SK-N-SH (cell line): ENCODE measurements around the gene GCM1. TPM values are rescaled to one million over a fixed set of nuclear protein-coding genes. Genes with fewer than 3 reads are reported as not detected.

ENCODE experiments used
- CTCF ChIA-PET: fragments of 300-600, 350-600 bp; formaldehyde crosslinking; extraction: SDS; loops from one replicate; lab custom pipeline; 2021; lab: Yijun Ruan, JAX
- POLR2A ChIA-PET: fragments of 350-600 bp; sonication (Branson Sonifier 250); formaldehyde crosslinking; extraction: SDS; loops from one replicate; lab custom pipeline; 2020; ENCODE audit warnings: antibody characterized with exemption, inconsistent platforms; lab: Yijun Ruan, JAX
- DNase-seq: peaks from one replicate; pipeline ENCODE4 v3.0.0; 2012
- H2AFZ ChIP-seq: fragments of 200-600 bp; sonication (generic); 2 replicates; pipeline ENCODE4 v1.8.1; 2016; ENCODE audit warnings: antibody characterized with exemption, mild to moderate bottlenecking, low read depth
- H3F3A ChIP-seq: fragments of 200-600 bp; sonication (generic); replicated peaks from 2 replicates; pipeline ENCODE3; 2016; ENCODE audit warnings: antibody characterized with exemption, mild to moderate bottlenecking; ENCODE audit not compliant: insufficient read depth
- H3K27ac ChIP-seq, 2 experiments: fragments of 200-500 bp in 1 of 2; fragments of 200-600 bp in 1 of 2; sonication (Bioruptor generic) in 1 of 2; sonication (generic), shearing (Covaris generic) in 1 of 2; 2 replicates each; pipeline versions ENCODE4 v1.5.1 to v1.6.1; 2014 to 2016; ENCODE audit warnings: low read depth in 2 of 2, inconsistent platforms in 1 of 2, low read length in 1 of 2, mild to moderate bottlenecking in 1 of 2, mixed read lengths in 1 of 2
- H3K27me3 ChIP-seq: fragments of 200-600 bp; sonication (generic), shearing (Covaris generic); 2 replicates; pipeline ENCODE4 v1.6.1; 2016; ENCODE audit warnings: mixed run types; ENCODE audit not compliant: insufficient read depth
- H3K36me3 ChIP-seq, 2 experiments: fragments of 200-500 bp in 1 of 2; fragments of 200-600 bp in 1 of 2; sonication (Bioruptor generic) in 1 of 2; sonication (generic) in 1 of 2; replicated peaks in 1 of 2; 2 replicates each; pipeline versions ENCODE3 to v1.5.1; 2014 to 2016; ENCODE audit warnings: low read length in 1 of 2, mild to moderate bottlenecking in 1 of 2; ENCODE audit not compliant: insufficient read depth in 2 of 2, control insufficient read depth in 1 of 2
- H3K4me1 ChIP-seq, 2 experiments: fragments of 200-500 bp in 1 of 2; fragments of 200-600 bp in 1 of 2; sonication (Bioruptor generic) in 1 of 2; sonication (generic), shearing (Covaris generic) in 1 of 2; 2 replicates each; pipeline versions ENCODE4 v1.5.1 to v1.6.1; 2014 to 2016; ENCODE audit warnings: low read depth in 1 of 2, low read length in 1 of 2, mixed run types in 1 of 2; ENCODE audit not compliant: insufficient read depth in 2 of 2, control insufficient read depth in 1 of 2
- H3K4me2 ChIP-seq: fragments of 200-600 bp; sonication (generic), shearing (Covaris generic); 2 replicates; pipeline ENCODE4 v1.6.1; 2017; ENCODE audit warnings: mixed run types
- H3K4me3 ChIP-seq, 2 experiments: fragments of 200-500 bp in 1 of 2; fragments of 200-600 bp in 1 of 2; sonication (Bioruptor generic) in 1 of 2; sonication (generic), shearing (Covaris generic) in 1 of 2; 2 replicates each; pipeline versions ENCODE4 v1.5.1 to v1.8.1; 2014 to 2016; ENCODE audit warnings: low read depth in 2 of 2, inconsistent platforms in 1 of 2, low read length in 1 of 2, mild to moderate bottlenecking in 1 of 2, mixed read lengths in 1 of 2, moderate library complexity in 1 of 2
- H3K79me2 ChIP-seq: fragments of 200-600 bp; sonication (generic); 2 replicates; pipeline ENCODE4 v1.8.1; 2017; ENCODE audit warnings: mild to moderate bottlenecking; ENCODE audit not compliant: insufficient read depth
- H3K9ac ChIP-seq: fragments of 200-600 bp; sonication (generic); 2 replicates; pipeline ENCODE4 v1.6.1; 2017; ENCODE audit warnings: mixed run types
- H3K9me2 ChIP-seq: fragments of 200-600 bp; sonication (generic); 2 replicates; pipeline ENCODE4 v1.6.1; 2017; ENCODE audit warnings: mixed run types
- H3K9me3 ChIP-seq: fragments of 200-600 bp; sonication (generic); 2 replicates; pipeline ENCODE4 v1.6.1; 2017; ENCODE audit warnings: mixed run types, mild to moderate bottlenecking, moderate library complexity
- H4K20me1 ChIP-seq: fragments of 200-600 bp; sonication (generic); 2 replicates; pipeline ENCODE4 v1.6.1; 2017; ENCODE audit warnings: mild to moderate bottlenecking, mixed run types; ENCODE audit not compliant: insufficient read depth
- CHD2 ChIP-seq: fragments of 150-350 bp; IDR thresholded peaks from 2 replicates; pipeline ENCODE4 v1.6.1; 2018; ENCODE audit warnings: low read length; ENCODE audit not compliant: partially characterized antibody
- ELF1 ChIP-seq: IDR thresholded peaks from 2 replicates; pipeline ENCODE4 v1.4.0; 2012
- FOSL2 ChIP-seq: IDR thresholded peaks from 2 replicates; pipeline ENCODE4 v1.4.0; 2012; ENCODE audit warnings: low read depth, mild to moderate bottlenecking, moderate library complexity, borderline replicate concordance
- FOXM1 ChIP-seq: IDR thresholded peaks from 2 replicates; pipeline ENCODE4 v1.4.0; 2012; ENCODE audit warnings: low read depth, mild to moderate bottlenecking
- GABPA ChIP-seq: IDR thresholded peaks from 2 replicates; pipeline ENCODE4 v1.4.0; 2012; ENCODE audit warnings: low read depth, mild to moderate bottlenecking
- GATA2 ChIP-seq: sonication (generic); formaldehyde crosslinking; IDR thresholded peaks from 2 replicates; pipeline ENCODE4 v1.5.0; 2020; ENCODE audit warnings: mild to moderate bottlenecking, missing genetic modification reagents
- JUND ChIP-seq: IDR thresholded peaks from 2 replicates; pipeline ENCODE4 v1.4.0; 2012
- MEF2A ChIP-seq: IDR thresholded peaks from 2 replicates; pipeline ENCODE4 v1.4.0; 2012; ENCODE audit warnings: low read depth, borderline replicate concordance
- MXI1 ChIP-seq: IDR thresholded peaks from 2 replicates; pipeline ENCODE4 v1.6.1; 2012; ENCODE audit warnings: mild to moderate bottlenecking, low read depth, low read length, improper control_type of control experiment
- NRF1 ChIP-seq: IDR thresholded peaks from 2 replicates; pipeline ENCODE4 v1.6.1; 2012; ENCODE audit warnings: low read depth, mild to moderate bottlenecking, low read length
- RAD21 ChIP-seq: IDR thresholded peaks from 2 replicates; pipeline ENCODE4 v1.6.1; 2012; ENCODE audit warnings: mild to moderate bottlenecking, low read length
- RCOR1 ChIP-seq: fragments of 150-350 bp; IDR thresholded peaks from 2 replicates; pipeline ENCODE4 v1.6.1; 2017; ENCODE audit warnings: antibody characterized with exemption, low read length
- SIN3A ChIP-seq: IDR thresholded peaks from 2 replicates; pipeline ENCODE4 v1.6.1; 2012; ENCODE audit warnings: low read depth, mild to moderate bottlenecking, low read length, moderate library complexity, borderline replicate concordance
- SMC3 ChIP-seq: IDR thresholded peaks from 2 replicates; pipeline ENCODE4 v1.6.1; 2012; ENCODE audit warnings: low read depth, low read length, improper control_type of control experiment
- TEAD4 ChIP-seq: IDR thresholded peaks from 2 replicates; pipeline ENCODE4 v1.4.0; 2012; ENCODE audit warnings: mild to moderate bottlenecking, borderline replicate concordance; ENCODE audit not compliant: insufficient read depth
- WGBS: methylation state at CpG from one replicate; pipeline ENCODE4 v1.1.6; 2017; ENCODE audit warnings: low lambda C conversion rate; 5-methylcytosine and 5-hydroxymethylcytosine counted together
- polyA plus RNA-seq, 3 experiments: library from polyadenylated mRNA; depleted of rRNA; stranded (reverse); fragments of >200 nt; gene quantifications; 2 replicates each; pipeline ENCODE4 v1.2.3, GENCODE V29; 2012
- TF ChIP-seq, protein P1 (sequence below): IDR thresholded peaks from 2 replicates; pipeline ENCODE4 v1.4.0; 2012; ENCODE audit warnings: low read depth, borderline replicate concordance
- TF ChIP-seq, protein P2 (sequence below): IDR thresholded peaks from 2 replicates; pipeline ENCODE4 v1.6.1; 2012; ENCODE audit warnings: mild to moderate bottlenecking, low read depth, low read length, moderate library complexity
- TF ChIP-seq, protein P3 (sequence below): IDR thresholded peaks from 2 replicates; pipeline ENCODE4 v1.4.0; 2012; ENCODE audit warnings: low read depth
- TF ChIP-seq, protein P4 (sequence below): fragments of 200-600 bp; sonication (generic); IDR thresholded peaks from 2 replicates; pipeline ENCODE4 v1.6.1; 2017; ENCODE audit warnings: antibody characterized with exemption, mild to moderate bottlenecking, moderate library complexity

GCM1 gene
- polyA plus RNA-seq, 1 of the 3 experiments (the other 2 are of a cell fraction) = not detected

DNA sequence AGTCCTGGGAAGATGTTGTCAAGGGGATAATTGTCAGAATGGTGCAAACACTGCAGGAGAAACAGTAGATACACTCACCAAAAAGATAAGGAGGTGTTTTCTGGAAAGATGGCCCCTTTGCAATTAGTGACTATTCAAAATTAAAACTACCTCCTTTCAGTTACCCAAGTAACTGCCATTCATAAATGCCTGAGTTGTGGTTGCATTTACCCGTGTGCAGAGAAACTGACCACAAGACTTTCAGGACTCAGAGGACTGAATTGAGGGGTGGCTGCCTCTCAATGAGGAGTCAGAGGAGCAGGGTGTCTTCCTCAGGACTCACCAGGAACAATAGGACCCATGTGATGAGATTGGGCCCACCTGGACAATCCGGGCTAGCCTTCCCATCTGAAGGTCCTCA, 39.0 kb downstream of the GCM1 start:
- no peaks in the 10 kb centered on the region for H3K36me3 ChIP-seq
- no peak overlapping the region for H3K4me2 ChIP-seq
- no peak overlapping the region for H2AFZ ChIP-seq
- TF ChIP-seq SMC3 (no peak), CHD2 (no peak), FOSL2 (no peak), SIN3A (no peak), NRF1 (no peak), GATA2 (CRISPR knock-in tag) (no peak), ELF1 (no peak), RAD21 (no peak), GABPA (no peak), RCOR1 (no peak), TEAD4 (no peak), FOXM1 (no peak)
- TF ChIP-seq, protein P1, sequence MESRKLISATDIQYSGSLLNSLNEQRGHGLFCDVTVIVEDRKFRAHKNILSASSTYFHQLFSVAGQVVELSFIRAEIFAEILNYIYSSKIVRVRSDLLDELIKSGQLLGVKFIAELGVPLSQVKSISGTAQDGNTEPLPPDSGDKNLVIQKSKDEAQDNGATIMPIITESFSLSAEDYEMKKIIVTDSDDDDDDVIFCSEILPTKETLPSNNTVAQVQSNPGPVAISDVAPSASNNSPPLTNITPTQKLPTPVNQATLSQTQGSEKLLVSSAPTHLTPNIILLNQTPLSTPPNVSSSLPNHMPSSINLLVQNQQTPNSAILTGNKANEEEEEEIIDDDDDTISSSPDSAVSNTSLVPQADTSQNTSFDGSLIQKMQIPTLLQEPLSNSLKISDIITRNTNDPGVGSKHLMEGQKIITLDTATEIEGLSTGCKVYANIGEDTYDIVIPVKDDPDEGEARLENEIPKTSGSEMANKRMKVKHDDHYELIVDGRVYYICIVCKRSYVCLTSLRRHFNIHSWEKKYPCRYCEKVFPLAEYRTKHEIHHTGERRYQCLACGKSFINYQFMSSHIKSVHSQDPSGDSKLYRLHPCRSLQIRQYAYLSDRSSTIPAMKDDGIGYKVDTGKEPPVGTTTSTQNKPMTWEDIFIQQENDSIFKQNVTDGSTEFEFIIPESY = no peak
- H3K9ac ChIP-seq = no peak overlapping the region
- DNase-seq = no peak
- POLR2A ChIA-PET = no interaction called here
- no peaks in the 10 kb centered on the region for H3K27me3 ChIP-seq
- H3K27ac ChIP-seq = no peak overlapping the region
- no peaks in the 10 kb centered on the region for H3F3A ChIP-seq
- H4K20me1 ChIP-seq = no peaks in the 10 kb centered on the region
- H3K4me1 ChIP-seq = no peaks in the 10 kb centered on the region
- 63% methylated on average over 1 of the region's 2 CpGs for WGBS
- H3K79me2 ChIP-seq = no peaks in the 10 kb centered on the region
- no peaks in the 10 kb centered on the region for H3K9me2 ChIP-seq
- H3K4me3 ChIP-seq = no peak overlapping the region
- CTCF ChIA-PET = interaction anchor here (1.6 kb wide), 1 partner anchor 63 kb away, joined by 3 read pairs; no protein-coding TSS in a partner anchor
- no peaks in the 10 kb centered on the region for H3K9me3 ChIP-seq

DNA sequence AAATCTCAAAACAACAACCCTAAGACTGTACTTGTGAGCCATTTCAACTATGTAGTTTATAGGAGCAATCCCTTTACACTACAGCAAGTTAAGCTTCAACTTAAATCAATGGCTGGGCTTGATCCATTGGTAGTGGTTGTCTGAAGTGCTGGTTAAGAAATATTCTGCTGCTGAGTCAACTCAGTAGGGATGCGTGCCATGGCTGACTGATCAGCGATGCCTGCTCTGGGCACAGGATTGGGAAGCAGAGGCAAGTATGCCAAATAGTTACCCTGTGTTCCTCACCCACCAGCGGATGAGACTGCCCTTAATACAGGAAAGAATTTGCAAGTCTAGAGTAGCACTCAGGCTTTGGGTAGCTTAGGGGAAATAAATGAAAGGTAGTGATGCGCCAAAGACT, 41.5 kb downstream of the GCM1 start:
- Histone ChIP-seq H3K36me3 (peaks cover 1 to 11% of the 10 kb centered on the region in 2 experiments), H3K79me2 (no peaks in the 10 kb centered on the region), H3K4me2 (no peak overlapping the region), H3K27me3 (no peaks in the 10 kb centered on the region), H3K9me2 (no peaks in the 10 kb centered on the region), H3K9ac (no peak overlapping the region), H3K4me3 (no peak overlapping the region), H3K9me3 (no peaks in the 10 kb centered on the region), H3K4me1 (no peaks in the 10 kb centered on the region), H3F3A (no peaks in the 10 kb centered on the region), H4K20me1 (no peaks in the 10 kb centered on the region), H2AFZ (no peak overlapping the region), H3K27ac (no peak overlapping the region)
- DNase-seq = no peak
- no peak for TF ChIP-seq CHD2
- TF ChIP-seq, protein P2, sequence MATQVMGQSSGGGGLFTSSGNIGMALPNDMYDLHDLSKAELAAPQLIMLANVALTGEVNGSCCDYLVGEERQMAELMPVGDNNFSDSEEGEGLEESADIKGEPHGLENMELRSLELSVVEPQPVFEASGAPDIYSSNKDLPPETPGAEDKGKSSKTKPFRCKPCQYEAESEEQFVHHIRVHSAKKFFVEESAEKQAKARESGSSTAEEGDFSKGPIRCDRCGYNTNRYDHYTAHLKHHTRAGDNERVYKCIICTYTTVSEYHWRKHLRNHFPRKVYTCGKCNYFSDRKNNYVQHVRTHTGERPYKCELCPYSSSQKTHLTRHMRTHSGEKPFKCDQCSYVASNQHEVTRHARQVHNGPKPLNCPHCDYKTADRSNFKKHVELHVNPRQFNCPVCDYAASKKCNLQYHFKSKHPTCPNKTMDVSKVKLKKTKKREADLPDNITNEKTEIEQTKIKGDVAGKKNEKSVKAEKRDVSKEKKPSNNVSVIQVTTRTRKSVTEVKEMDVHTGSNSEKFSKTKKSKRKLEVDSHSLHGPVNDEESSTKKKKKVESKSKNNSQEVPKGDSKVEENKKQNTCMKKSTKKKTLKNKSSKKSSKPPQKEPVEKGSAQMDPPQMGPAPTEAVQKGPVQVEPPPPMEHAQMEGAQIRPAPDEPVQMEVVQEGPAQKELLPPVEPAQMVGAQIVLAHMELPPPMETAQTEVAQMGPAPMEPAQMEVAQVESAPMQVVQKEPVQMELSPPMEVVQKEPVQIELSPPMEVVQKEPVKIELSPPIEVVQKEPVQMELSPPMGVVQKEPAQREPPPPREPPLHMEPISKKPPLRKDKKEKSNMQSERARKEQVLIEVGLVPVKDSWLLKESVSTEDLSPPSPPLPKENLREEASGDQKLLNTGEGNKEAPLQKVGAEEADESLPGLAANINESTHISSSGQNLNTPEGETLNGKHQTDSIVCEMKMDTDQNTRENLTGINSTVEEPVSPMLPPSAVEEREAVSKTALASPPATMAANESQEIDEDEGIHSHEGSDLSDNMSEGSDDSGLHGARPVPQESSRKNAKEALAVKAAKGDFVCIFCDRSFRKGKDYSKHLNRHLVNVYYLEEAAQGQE = no peak
- TF ChIP-seq JUND = 0 out of 2 replicates have a peak, but pooled peaks have one; percentile 17
- TF ChIP-seq GABPA = no peak
- no peak for TF ChIP-seq MEF2A
- TF ChIP-seq, protein P3, sequence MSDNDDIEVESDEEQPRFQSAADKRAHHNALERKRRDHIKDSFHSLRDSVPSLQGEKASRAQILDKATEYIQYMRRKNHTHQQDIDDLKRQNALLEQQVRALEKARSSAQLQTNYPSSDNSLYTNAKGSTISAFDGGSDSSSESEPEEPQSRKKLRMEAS = no peak
- peak; percentile 10; the same call in 1 of the 2 replicates for TF ChIP-seq FOSL2
- TF ChIP-seq MXI1 = no peak
- no peak for TF ChIP-seq NRF1
- no peak for TF ChIP-seq ELF1
- TF ChIP-seq, protein P4, sequence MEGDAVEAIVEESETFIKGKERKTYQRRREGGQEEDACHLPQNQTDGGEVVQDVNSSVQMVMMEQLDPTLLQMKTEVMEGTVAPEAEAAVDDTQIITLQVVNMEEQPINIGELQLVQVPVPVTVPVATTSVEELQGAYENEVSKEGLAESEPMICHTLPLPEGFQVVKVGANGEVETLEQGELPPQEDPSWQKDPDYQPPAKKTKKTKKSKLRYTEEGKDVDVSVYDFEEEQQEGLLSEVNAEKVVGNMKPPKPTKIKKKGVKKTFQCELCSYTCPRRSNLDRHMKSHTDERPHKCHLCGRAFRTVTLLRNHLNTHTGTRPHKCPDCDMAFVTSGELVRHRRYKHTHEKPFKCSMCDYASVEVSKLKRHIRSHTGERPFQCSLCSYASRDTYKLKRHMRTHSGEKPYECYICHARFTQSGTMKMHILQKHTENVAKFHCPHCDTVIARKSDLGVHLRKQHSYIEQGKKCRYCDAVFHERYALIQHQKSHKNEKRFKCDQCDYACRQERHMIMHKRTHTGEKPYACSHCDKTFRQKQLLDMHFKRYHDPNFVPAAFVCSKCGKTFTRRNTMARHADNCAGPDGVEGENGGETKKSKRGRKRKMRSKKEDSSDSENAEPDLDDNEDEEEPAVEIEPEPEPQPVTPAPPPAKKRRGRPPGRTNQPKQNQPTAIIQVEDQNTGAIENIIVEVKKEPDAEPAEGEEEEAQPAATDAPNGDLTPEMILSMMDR = no peak
- ChIA-PET CTCF (interaction anchor here (1.9 kb wide), 1 partner anchor 377 kb away, joined by 6 read pairs; no protein-coding TSS in a partner anchor), POLR2A (no interaction called here)
- 91% methylated on average over 3 of the region's 4 CpGs for WGBS
